WTC11 (cell line): ENCODE data around the gene PTPN11. TPM values are rescaled to one million over a fixed set of nuclear protein-coding genes. Genes with fewer than 3 reads are reported as not detected.

ENCODE experiments used
- ATAC-seq: fragments of 200-7000 bp; cut with Tn5 transposase; 2 replicates; pipeline ENCODE4 v1.10.0; 2021; ENCODE audit warnings: mild to moderate bottlenecking, moderate library complexity
- CTCF ChIA-PET: fragments of 300-600 bp; sonication (Branson Sonifier 250); formaldehyde crosslinking; loops from one replicate; lab custom pipeline; 2021; ENCODE audit warnings: antibody characterized with exemption; lab: Charles Lee
- POLR2A ChIA-PET: fragments of 350-600 bp; sonication (Branson Sonifier 250); formaldehyde crosslinking; loops from one replicate; lab custom pipeline; 2021; ENCODE audit warnings: antibody characterized with exemption; lab: Charles Lee
- DNase-seq: peaks from one replicate; pipeline ENCODE4 v3.0.0; 2021; ENCODE audit warnings: low spot score
- H3K27ac Mint-ChIP-seq: 2 replicates; pipeline ENCODE4 v1.8.0; 2021; ENCODE audit warnings: mixed read lengths
- H3K27me3 Mint-ChIP-seq: 2 replicates; pipeline ENCODE4 v1.8.0; 2021; ENCODE audit warnings: low read depth, mild to moderate bottlenecking, moderate library complexity, mixed read lengths
- H3K36me3 Mint-ChIP-seq: 2 replicates; pipeline ENCODE4 v1.8.0; 2021; ENCODE audit warnings: mixed read lengths
- H3K4me1 Mint-ChIP-seq: 2 replicates; pipeline ENCODE4 v1.8.0; 2022; ENCODE audit warnings: mixed read lengths
- H3K4me3 Mint-ChIP-seq: 2 replicates; pipeline ENCODE4 v1.8.0; 2021; ENCODE audit warnings: mild to moderate bottlenecking, moderate library complexity, mixed read lengths
- H3K9me3 Mint-ChIP-seq: 2 replicates; pipeline ENCODE4 v1.8.0; 2021; ENCODE audit warnings: mixed read lengths
- ATF1 ChIP-seq: sonication (generic); formaldehyde crosslinking; IDR thresholded peaks from 2 replicates; pipeline ENCODE4 v1.8.1; 2023; ENCODE audit warnings: mild to moderate bottlenecking, moderate library complexity, missing genetic modification reagents
- CREB1 ChIP-seq: sonication (generic); formaldehyde crosslinking; IDR thresholded peaks from 2 replicates; pipeline ENCODE4 v1.8.0; 2023; ENCODE audit warnings: mild to moderate bottlenecking, missing genetic modification reagents
- CREM ChIP-seq: sonication (generic); formaldehyde crosslinking; IDR thresholded peaks from 2 replicates; pipeline ENCODE4 v1.8.1; 2022; ENCODE audit warnings: mild to moderate bottlenecking, missing genetic modification reagents, moderate library complexity
- GTF2I ChIP-seq: fragments of 250-450 bp; sonication (Bioruptor Pico); conservative IDR thresholded peaks from 2 replicates; pipeline ENCODE4 v1.4.0; 2021; ENCODE audit warnings: mild to moderate bottlenecking
- HMGA2 ChIP-seq: fragments of 250-450 bp; sonication (Bioruptor Pico); IDR thresholded peaks from 2 replicates; pipeline ENCODE4 v1.4.0; 2021; ENCODE audit warnings: mild to moderate bottlenecking, moderate library complexity
- RORB ChIP-seq: fragments of 250-450 bp; sonication (Bioruptor Pico); IDR thresholded peaks from 2 replicates; pipeline ENCODE4 v1.9.0; 2021; ENCODE audit warnings: mild to moderate bottlenecking
- TCF7 ChIP-seq: sonication (generic); formaldehyde crosslinking; IDR thresholded peaks from 2 replicates; pipeline ENCODE4 v1.8.0; 2022; ENCODE audit warnings: mild to moderate bottlenecking, low read depth, missing genetic modification reagents, moderate library complexity
- TEAD4 ChIP-seq: sonication (generic); formaldehyde crosslinking; IDR thresholded peaks from 2 replicates; pipeline ENCODE4 v1.8.0; 2022; ENCODE audit warnings: mild to moderate bottlenecking, missing genetic modification reagents
- ZNF317 ChIP-seq: sonication (generic); formaldehyde crosslinking; IDR thresholded peaks from 2 replicates; pipeline ENCODE4 v1.8.1; 2023; ENCODE audit warnings: low read depth, mild to moderate bottlenecking, moderate library complexity, missing genetic modification reagents, borderline replicate concordance
- total RNA-seq: library from RNA; stranded (reverse); gene quantifications from 3 replicates; pipeline ENCODE4 v1.2.3, GENCODE V29; 2021
- TF ChIP-seq, protein P1 (sequence below): sonication (generic); formaldehyde crosslinking; IDR thresholded peaks from 2 replicates; pipeline ENCODE4 v1.8.0; 2022; ENCODE audit warnings: mild to moderate bottlenecking, missing genetic modification reagents
- TF ChIP-seq, protein P2 (sequence below): fragments of 250-450 bp; sonication (Bioruptor Pico); IDR thresholded peaks from 2 replicates; pipeline ENCODE4 v2.1.2; 2022; ENCODE audit warnings: mild to moderate bottlenecking, moderate library complexity
- TF ChIP-seq, protein P3 (sequence below): sonication (generic); formaldehyde crosslinking; IDR thresholded peaks from 2 replicates; pipeline ENCODE4 v1.8.1; 2023; ENCODE audit warnings: mild to moderate bottlenecking, missing genetic modification reagents, borderline replicate concordance
- TF ChIP-seq, protein P4 (sequence below): sonication (generic); formaldehyde crosslinking; IDR thresholded peaks from 2 replicates; pipeline ENCODE4 v1.8.1; 2023; ENCODE audit warnings: mild to moderate bottlenecking, missing genetic modification reagents, moderate library complexity
- TF ChIP-seq, protein P5 (sequence below): sonication (generic); formaldehyde crosslinking; IDR thresholded peaks from 2 replicates; pipeline ENCODE4 v1.8.0; 2023; ENCODE audit warnings: missing genetic modification reagents, mild to moderate bottlenecking, borderline replicate concordance

The PTPN11 gene
- total RNA-seq, 1 experiment from 2014 or later: 112 TPM

DNA sequence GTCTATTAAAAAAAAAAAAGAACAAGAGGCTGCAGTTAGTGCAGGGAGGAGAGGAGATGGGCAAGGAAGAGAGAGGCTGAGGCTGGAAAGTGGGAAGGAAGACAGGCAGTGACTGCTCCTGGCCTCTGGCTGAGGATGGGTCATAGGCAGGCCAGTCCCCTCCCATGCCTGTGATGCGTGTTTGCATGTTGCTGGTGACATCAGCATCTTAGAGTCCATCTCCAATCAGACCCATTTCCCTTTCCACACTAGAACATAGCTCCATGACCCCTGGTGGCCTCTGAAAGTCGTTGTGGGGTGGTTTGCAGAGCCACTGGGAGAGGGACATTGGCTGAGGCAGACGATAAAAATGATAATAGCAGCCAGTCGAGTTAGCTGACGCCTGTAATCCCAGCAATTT lies 132.9 kb downstream of the PTPN11 start:
- peaks cover 3% of the 10 kb centered on the region; the same call in 1 of the 2 replicates for H3K4me1 Mint-ChIP-seq
- H3K36me3 Mint-ChIP-seq: no peaks in the 10 kb centered on the region; the same call in 1 of the 2 replicates
- H3K27me3 Mint-ChIP-seq: no peaks in the 10 kb centered on the region
- ChIA-PET CTCF (interaction anchor here (1.2 to 1.6 kb wide), 3 partner anchors 12 to 226 kb away, joined by 3 to 4 read pairs (median 3); no protein-coding TSS in a partner anchor), POLR2A (no interaction called here)
- no peak overlapping the region for H3K4me3 Mint-ChIP-seq
- DNase-seq (no peak), ATAC-seq (no peak)
- TF ChIP-seq ZNF317 (no peak), GTF2I (CRISPR knock-in tag) (no peak), ATF1 (CRISPR knock-in tag) (no peak)
- TF ChIP-seq, protein P1, sequence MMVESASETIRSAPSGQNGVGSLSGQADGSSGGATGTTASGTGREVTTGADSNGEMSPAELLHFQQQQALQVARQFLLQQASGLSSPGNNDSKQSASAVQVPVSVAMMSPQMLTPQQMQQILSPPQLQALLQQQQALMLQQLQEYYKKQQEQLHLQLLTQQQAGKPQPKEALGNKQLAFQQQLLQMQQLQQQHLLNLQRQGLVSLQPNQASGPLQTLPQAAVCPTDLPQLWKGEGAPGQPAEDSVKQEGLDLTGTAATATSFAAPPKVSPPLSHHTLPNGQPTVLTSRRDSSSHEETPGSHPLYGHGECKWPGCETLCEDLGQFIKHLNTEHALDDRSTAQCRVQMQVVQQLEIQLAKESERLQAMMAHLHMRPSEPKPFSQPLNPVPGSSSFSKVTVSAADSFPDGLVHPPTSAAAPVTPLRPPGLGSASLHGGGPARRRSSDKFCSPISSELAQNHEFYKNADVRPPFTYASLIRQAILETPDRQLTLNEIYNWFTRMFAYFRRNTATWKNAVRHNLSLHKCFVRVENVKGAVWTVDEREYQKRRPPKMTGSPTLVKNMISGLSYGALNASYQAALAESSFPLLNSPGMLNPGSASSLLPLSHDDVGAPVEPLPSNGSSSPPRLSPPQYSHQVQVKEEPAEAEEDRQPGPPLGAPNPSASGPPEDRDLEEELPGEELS (CRISPR knock-in tag): no peak
- no peak overlapping the region for H3K27ac Mint-ChIP-seq
- H3K9me3 Mint-ChIP-seq: peaks cover 15% of the 10 kb centered on the region

DNA sequence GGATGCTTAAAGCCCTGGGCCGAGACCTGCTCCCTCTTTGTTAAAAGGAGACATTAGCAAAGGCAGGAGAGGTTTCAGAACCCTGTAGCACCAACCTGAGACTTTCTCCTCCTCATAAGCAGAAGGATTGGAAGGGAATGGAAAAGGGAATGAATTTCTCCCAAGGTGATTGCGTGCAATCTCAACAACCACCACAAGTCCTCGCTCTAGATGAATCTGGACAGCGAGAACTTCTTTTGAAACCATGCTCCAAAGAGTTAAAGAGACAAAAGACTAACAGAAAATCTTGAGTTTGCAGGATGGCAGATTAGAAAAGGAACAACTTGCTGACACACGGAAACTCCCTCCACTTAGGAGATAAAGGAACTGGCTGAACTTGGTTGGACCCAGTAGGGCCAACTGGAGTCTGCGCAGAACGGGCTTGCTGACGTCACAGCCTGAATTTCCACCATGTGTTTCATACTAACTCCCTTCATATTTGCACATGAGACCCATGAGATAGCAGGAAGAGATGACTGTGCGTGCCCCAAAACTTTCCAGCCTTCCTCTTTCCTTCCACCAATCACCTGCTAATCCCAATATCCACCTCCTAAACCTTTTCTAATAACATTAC lies 137.0 kb downstream of the PTPN11 start:
- H3K27ac Mint-ChIP-seq: no peak overlapping the region
- no peaks in the 10 kb centered on the region for H3K36me3 Mint-ChIP-seq
- ChIA-PET POLR2A (no interaction called here), CTCF (interaction anchor here (0.5 to 1.3 kb wide), 3 partner anchors 9 to 1477 kb away, joined by 3 read pairs; no protein-coding TSS in a partner anchor)
- ATAC-seq: peak; percentile 36
- DNase-seq: no peak
- no peaks in the 10 kb centered on the region for H3K27me3 Mint-ChIP-seq
- peaks cover 11% of the 10 kb centered on the region for H3K9me3 Mint-ChIP-seq
- TF ChIP-seq, protein P2, sequence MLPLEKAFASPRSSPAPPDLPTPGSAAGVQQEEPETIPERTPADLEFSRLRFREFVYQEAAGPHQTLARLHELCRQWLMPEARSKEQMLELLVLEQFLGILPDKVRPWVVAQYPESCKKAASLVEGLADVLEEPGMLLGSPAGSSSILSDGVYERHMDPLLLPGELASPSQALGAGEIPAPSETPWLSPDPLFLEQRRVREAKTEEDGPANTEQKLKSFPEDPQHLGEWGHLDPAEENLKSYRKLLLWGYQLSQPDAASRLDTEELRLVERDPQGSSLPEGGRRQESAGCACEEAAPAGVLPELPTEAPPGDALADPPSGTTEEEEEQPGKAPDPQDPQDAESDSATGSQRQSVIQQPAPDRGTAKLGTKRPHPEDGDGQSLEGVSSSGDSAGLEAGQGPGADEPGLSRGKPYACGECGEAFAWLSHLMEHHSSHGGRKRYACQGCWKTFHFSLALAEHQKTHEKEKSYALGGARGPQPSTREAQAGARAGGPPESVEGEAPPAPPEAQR (CRISPR knock-in tag): no peak
- TF ChIP-seq HMGA2 (CRISPR knock-in tag) (no peak), CREB1 (no peak), TEAD4 (CRISPR knock-in tag) (no peak), RORB (CRISPR knock-in tag) (no peak), CREM (CRISPR knock-in tag) (no peak), TCF7 (CRISPR knock-in tag) (no peak)
- TF ChIP-seq, protein P3, sequence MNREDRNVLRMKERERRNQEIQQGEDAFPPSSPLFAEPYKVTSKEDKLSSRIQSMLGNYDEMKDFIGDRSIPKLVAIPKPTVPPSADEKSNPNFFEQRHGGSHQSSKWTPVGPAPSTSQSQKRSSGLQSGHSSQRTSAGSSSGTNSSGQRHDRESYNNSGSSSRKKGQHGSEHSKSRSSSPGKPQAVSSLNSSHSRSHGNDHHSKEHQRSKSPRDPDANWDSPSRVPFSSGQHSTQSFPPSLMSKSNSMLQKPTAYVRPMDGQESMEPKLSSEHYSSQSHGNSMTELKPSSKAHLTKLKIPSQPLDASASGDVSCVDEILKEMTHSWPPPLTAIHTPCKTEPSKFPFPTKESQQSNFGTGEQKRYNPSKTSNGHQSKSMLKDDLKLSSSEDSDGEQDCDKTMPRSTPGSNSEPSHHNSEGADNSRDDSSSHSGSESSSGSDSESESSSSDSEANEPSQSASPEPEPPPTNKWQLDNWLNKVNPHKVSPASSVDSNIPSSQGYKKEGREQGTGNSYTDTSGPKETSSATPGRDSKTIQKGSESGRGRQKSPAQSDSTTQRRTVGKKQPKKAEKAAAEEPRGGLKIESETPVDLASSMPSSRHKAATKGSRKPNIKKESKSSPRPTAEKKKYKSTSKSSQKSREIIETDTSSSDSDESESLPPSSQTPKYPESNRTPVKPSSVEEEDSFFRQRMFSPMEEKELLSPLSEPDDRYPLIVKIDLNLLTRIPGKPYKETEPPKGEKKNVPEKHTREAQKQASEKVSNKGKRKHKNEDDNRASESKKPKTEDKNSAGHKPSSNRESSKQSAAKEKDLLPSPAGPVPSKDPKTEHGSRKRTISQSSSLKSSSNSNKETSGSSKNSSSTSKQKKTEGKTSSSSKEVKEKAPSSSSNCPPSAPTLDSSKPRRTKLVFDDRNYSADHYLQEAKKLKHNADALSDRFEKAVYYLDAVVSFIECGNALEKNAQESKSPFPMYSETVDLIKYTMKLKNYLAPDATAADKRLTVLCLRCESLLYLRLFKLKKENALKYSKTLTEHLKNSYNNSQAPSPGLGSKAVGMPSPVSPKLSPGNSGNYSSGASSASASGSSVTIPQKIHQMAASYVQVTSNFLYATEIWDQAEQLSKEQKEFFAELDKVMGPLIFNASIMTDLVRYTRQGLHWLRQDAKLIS (CRISPR knock-in tag): no peak
- TF ChIP-seq, protein P4, sequence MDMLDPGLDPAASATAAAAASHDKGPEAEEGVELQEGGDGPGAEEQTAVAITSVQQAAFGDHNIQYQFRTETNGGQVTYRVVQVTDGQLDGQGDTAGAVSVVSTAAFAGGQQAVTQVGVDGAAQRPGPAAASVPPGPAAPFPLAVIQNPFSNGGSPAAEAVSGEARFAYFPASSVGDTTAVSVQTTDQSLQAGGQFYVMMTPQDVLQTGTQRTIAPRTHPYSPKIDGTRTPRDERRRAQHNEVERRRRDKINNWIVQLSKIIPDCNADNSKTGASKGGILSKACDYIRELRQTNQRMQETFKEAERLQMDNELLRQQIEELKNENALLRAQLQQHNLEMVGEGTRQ: no peak
- TF ChIP-seq, protein P5, sequence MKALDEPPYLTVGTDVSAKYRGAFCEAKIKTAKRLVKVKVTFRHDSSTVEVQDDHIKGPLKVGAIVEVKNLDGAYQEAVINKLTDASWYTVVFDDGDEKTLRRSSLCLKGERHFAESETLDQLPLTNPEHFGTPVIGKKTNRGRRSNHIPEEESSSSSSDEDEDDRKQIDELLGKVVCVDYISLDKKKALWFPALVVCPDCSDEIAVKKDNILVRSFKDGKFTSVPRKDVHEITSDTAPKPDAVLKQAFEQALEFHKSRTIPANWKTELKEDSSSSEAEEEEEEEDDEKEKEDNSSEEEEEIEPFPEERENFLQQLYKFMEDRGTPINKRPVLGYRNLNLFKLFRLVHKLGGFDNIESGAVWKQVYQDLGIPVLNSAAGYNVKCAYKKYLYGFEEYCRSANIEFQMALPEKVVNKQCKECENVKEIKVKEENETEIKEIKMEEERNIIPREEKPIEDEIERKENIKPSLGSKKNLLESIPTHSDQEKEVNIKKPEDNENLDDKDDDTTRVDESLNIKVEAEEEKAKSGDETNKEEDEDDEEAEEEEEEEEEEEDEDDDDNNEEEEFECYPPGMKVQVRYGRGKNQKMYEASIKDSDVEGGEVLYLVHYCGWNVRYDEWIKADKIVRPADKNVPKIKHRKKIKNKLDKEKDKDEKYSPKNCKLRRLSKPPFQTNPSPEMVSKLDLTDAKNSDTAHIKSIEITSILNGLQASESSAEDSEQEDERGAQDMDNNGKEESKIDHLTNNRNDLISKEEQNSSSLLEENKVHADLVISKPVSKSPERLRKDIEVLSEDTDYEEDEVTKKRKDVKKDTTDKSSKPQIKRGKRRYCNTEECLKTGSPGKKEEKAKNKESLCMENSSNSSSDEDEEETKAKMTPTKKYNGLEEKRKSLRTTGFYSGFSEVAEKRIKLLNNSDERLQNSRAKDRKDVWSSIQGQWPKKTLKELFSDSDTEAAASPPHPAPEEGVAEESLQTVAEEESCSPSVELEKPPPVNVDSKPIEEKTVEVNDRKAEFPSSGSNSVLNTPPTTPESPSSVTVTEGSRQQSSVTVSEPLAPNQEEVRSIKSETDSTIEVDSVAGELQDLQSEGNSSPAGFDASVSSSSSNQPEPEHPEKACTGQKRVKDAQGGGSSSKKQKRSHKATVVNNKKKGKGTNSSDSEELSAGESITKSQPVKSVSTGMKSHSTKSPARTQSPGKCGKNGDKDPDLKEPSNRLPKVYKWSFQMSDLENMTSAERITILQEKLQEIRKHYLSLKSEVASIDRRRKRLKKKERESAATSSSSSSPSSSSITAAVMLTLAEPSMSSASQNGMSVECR: no peak
- TF ChIP-seq, protein P1 (CRISPR knock-in tag): no peak
- TF ChIP-seq, all 79 proteins: peak for 0
- Mint-ChIP-seq H3K4me1 (peaks cover 3% of the 10 kb centered on the region; the same call in 1 of the 2 replicates), H3K4me3 (no peak overlapping the region)
